Measurements from ENCODE around the gene ICAM1.
"Not testable (repeated sequence)": the region's sequence is repeated elsewhere in the genome, so short reads cannot be mapped to it uniquely, and the experiment has no call there.

The ICAM1 gene

GRCh38 chr19:10279737-10280442 lies 9.0 kb downstream of the ICAM1 start:
- peak; percentile 36 for DNase-seq

- DNase-seq, result not testable (repeated sequence)
Observed at GRCh38 chr19:10282043-10282442, 11.1 kb downstream of the ICAM1 start.

- DNase-seq, result no peak
Observed at GRCh38 chr19:10283301-10284064, 12.6 kb downstream of the ICAM1 start.

- DNase-seq, result no peak
Observed at GRCh38 chr19:10284065-10284959, 13.4 kb downstream of the ICAM1 start.

- no peak for DNase-seq
Observed at GRCh38 chr19:10284960-10285278, 14.0 kb downstream of the ICAM1 start.

GRCh38 chr19:10285393-10285792 lies 14.5 kb downstream of the ICAM1 start:
- no peak for DNase-seq

- DNase-seq, result peak; percentile 93
Observed at GRCh38 chr19:10286803-10287737, 16.1 kb downstream of the ICAM1 start, which contains the start of gene ICAM4. TSS of gene ICAM4 (plus strand) at chr19:10286955. CDS start at chr19:10287013, 58 bp downstream.

GRCh38 chr19:10288662-10289166 lies 17.8 kb downstream of the ICAM1 start:
- peak; percentile 87 for DNase-seq

GRCh38 chr19:10289167-10289835 lies 18.4 kb downstream of the ICAM1 start:
- peak; percentile 75 for DNase-seq

GRCh38 chr19:10289836-10290356 lies 19.0 kb downstream of the ICAM1 start, which contains the start of gene ICAM5:
TSS of gene ICAM5 (plus strand) at chr19:10289952. CDS start at chr19:10290044, 92 bp downstream.
- DNase-seq, result peak; percentile 54

- no peak for DNase-seq
Observed at GRCh38 chr19:10290357-10290875, 19.5 kb downstream of the ICAM1 start.

GRCh38 chr19:10290876-10291553 lies 20.1 kb downstream of the ICAM1 start:
- DNase-seq, result no peak

GRCh38 chr19:10291554-10292205 lies 20.8 kb downstream of the ICAM1 start:
- DNase-seq, result no peak

- DNase-seq, result no peak
Observed at GRCh38 chr19:10292206-10292788, 21.4 kb downstream of the ICAM1 start.

GRCh38 chr19:10292789-10293636 lies 22.1 kb downstream of the ICAM1 start:
- no peak for DNase-seq

GRCh38 chr19:10293637-10294367 lies 22.9 kb downstream of the ICAM1 start:
- no peak for DNase-seq

- no peak for DNase-seq
Observed at GRCh38 chr19:10294368-10294697, 23.4 kb downstream of the ICAM1 start.
